H1 (cell line): ENCODE data around the gene ZNF423.

Source experiments
- ATF3 ChIP-seq: IDR thresholded peaks from 2 replicates; pipeline ENCODE4 v1.6.1; 2011; ENCODE audit warnings: low read depth, mild to moderate bottlenecking, low read length; ENCODE audit not compliant: insufficient read depth
- CTCF ChIP-seq, 3 experiments: IDR thresholded peaks; 1 replicate in 2 of 3; 2 replicates in 1 of 3; pipeline versions ENCODE4 v1.5.1 to v1.6.1; 2011; ENCODE audit warnings: low read length in 3 of 3, mild to moderate bottlenecking in 3 of 3, inconsistent platforms in 2 of 3, low read depth in 1 of 3, moderate library complexity in 1 of 3; ENCODE audit not compliant: insufficient read depth in 1 of 3; ENCODE audit errors: control extremely low read depth in 1 of 3
- EP300 ChIP-seq, 2 experiments: IDR thresholded peaks; 1 replicate in 1 of 2; 2 replicates in 1 of 2; pipeline ENCODE4 v1.6.1; 2011 to 2012; ENCODE audit warnings: low read depth in 2 of 2, low read length in 2 of 2, mild to moderate bottlenecking in 2 of 2, borderline replicate concordance in 1 of 2, inconsistent platforms in 1 of 2, moderate library complexity in 1 of 2
- EZH2 ChIP-seq: fragments of 200-600 bp; sonication (generic); IDR thresholded peaks from 2 replicates; pipeline ENCODE4 v1.7.1; 2012; ENCODE audit warnings: low read depth, mild to moderate bottlenecking, moderate library complexity, low read length, inconsistent platforms; ENCODE audit not compliant: severe bottlenecking
- GTF2F1 ChIP-seq: IDR thresholded peaks from 2 replicates; pipeline ENCODE4 v1.6.1; 2012; ENCODE audit warnings: low read depth, low read length, improper control_type of control experiment, borderline replicate concordance
- PHF8 ChIP-seq: fragments of 200-600 bp; sonication (generic); conservative IDR thresholded peaks from 2 replicates; pipeline ENCODE4 v1.7.1; 2012; ENCODE audit warnings: low read depth, mild to moderate bottlenecking, inconsistent platforms, low read length, moderate library complexity
- RAD21 ChIP-seq, 2 experiments: IDR thresholded peaks in 1 of 2; conservative IDR thresholded peaks in 1 of 2; 2 replicates each; pipeline ENCODE4 v1.6.1; 2011; ENCODE audit warnings: low read depth in 2 of 2, low read length in 2 of 2, improper control_type of control experiment in 1 of 2, inconsistent platforms in 1 of 2, mild to moderate bottlenecking in 1 of 2, moderate library complexity in 1 of 2
- SIX5 ChIP-seq: IDR thresholded peaks from 2 replicates; pipeline ENCODE4 v1.6.1; 2011; ENCODE audit warnings: mild to moderate bottlenecking, low read depth, low read length
- SP1 ChIP-seq: IDR thresholded peaks from 2 replicates; pipeline ENCODE4 v1.6.1; 2011; ENCODE audit warnings: low read depth, low read length
- USF2 ChIP-seq: IDR thresholded peaks from 2 replicates; pipeline ENCODE4 v1.6.1; 2011; ENCODE audit warnings: low read length, improper control_type of control experiment

GRCh38 chr16:49800876-49801275 lies 55.0 kb downstream of the ZNF423 start:
- TF ChIP-seq GTF2F1 (no peak), CTCF (IDR thresholded peaks at IDR 0.05; ENCODE audit: control extremely low read depth in 1 of 3, insufficient read depth in 1 of 3, low read depth in 1 of 3, low read length in 3 of 3) (no peak), PHF8 (no peak), RAD21 (IDR thresholded peaks at IDR 0.05 in 1 of 2, conservative IDR thresholded peaks at IDR 0.05 in 1 of 2; ENCODE audit: low read depth in 2 of 2, low read length in 2 of 2) (no peak), EP300 (IDR thresholded peaks at IDR 0.05; ENCODE audit: borderline replicate concordance in 1 of 2, low read depth in 2 of 2, low read length in 2 of 2) (no peak), SIX5 (no peak), EZH2 (no peak), ATF3 (no peak), USF2 (no peak), SP1 (no peak)
